Esophagus muscularis mucosa (tissue), 4 donors: Measurements from ENCODE around the gene HOXA11. TPM values are rescaled to one million over a fixed set of nuclear protein-coding genes. Genes with fewer than 3 reads are reported as not detected.

ENCODE experiments used
- DNase-seq: peaks from one replicate; pipeline ENCODE4 v3.0.0-alpha.2; 2017; ENCODE audit errors: extremely low spot score
- H3K27ac ChIP-seq, 4 donors: fragments of 200-600 bp; sonication (generic); replicated peaks in 1 of 4; 1 replicate in 3 of 4; 2 replicates in 1 of 4; pipeline ENCODE4 v1.5.1; 2016 to 2019; ENCODE audit warnings: mild to moderate bottlenecking in 1 of 4
- H3K27me3 ChIP-seq, 4 donors: fragments of 200-600 bp; sonication (generic); one replicate each; pipeline versions ENCODE4 v1.5.1 to v1.6.0; 2016 to 2019
- H3K36me3 ChIP-seq, 4 donors: fragments of 200-600 bp; sonication (generic); one replicate each; pipeline ENCODE4 v1.5.1; 2016 to 2019
- H3K4me1 ChIP-seq, 4 donors: fragments of 200-600 bp; sonication (generic); one replicate each; pipeline ENCODE4 v1.5.1; 2016 to 2019
- H3K4me3 ChIP-seq, 4 donors: fragments of 200-600 bp; sonication (generic); 1 replicate in 2 of 4; 2 replicates in 2 of 4; pipeline ENCODE4 v1.5.1; 2016 to 2019; ENCODE audit warnings: mild to moderate bottlenecking in 4 of 4, moderate library complexity in 1 of 4
- H3K9me3 ChIP-seq, 4 donors: fragments of 200-600 bp; sonication (generic); 1 replicate in 3 of 4; 2 replicates in 1 of 4; pipeline ENCODE4 v1.5.1; 2016 to 2019
- EP300 ChIP-seq: sonication (generic); formaldehyde crosslinking; IDR thresholded peaks from one replicate; pipeline ENCODE4 v1.6.1; 2017; ENCODE audit warnings: antibody characterized with exemption
- POLR2A ChIP-seq: fragments of 450-650 bp; IDR thresholded peaks from one replicate; pipeline ENCODE4 v1.6.1; 2017; ENCODE audit warnings: antibody characterized with exemption, moderate library complexity, mild to moderate bottlenecking, low read depth
- POLR2AphosphoS5 ChIP-seq, 2 donors: sonication (generic); formaldehyde crosslinking; IDR thresholded peaks; one replicate each; pipeline ENCODE4 v1.6.1; 2017; ENCODE audit warnings: antibody characterized with exemption in 2 of 2
- WGBS: methylation state at CpG from one replicate; pipeline ENCODE4 v1.1.5; 2018; 5-methylcytosine and 5-hydroxymethylcytosine counted together
- intact Hi-C: fragments of 100-400 bp; cut with DNase I; formaldehyde crosslinking; loops from one replicate; pipeline ENCODE4 v1.15.1; 2023
- total RNA-seq, 4 donors: library from RNA; depleted of rRNA; stranded (reverse); fragments of >200 nt; gene quantifications; one replicate each; pipeline versions ENCODE4 v1.1.0 to v1.2.1, GENCODE V29; 2016
- TF ChIP-seq, protein P1 (sequence below), 3 experiments: fragments of 200-600 bp in 2 of 3; fragments of 450-650 bp in 1 of 3; sonication (generic) in 2 of 3; IDR thresholded peaks; one replicate each; pipeline ENCODE4 v1.5.1; 2017 to 2019; ENCODE audit warnings: antibody characterized with exemption in 3 of 3, mild to moderate bottlenecking in 2 of 3, moderate library complexity in 1 of 3

HOXA11 gene
- total RNA-seq, 4 donors from 2014 or later = not detected

- no peak for DNase-seq
- intact Hi-C loops = no loop called here
- Histone ChIP-seq H3K27ac (no peak overlapping the region), H3K4me3 (peak overlapping the region in 2 of 4 donors; percentile 20 to 27), H3K9me3 (no peaks in the 10 kb centered on the region), H3K4me1 (peaks cover 47 to 71% (median 61%) of the 10 kb centered on the region in 4 donors), H3K36me3 (no peaks in the 10 kb centered on the region), H3K27me3 (peaks cover 15 to 100% (median 95%) of the 10 kb centered on the region in 4 donors)
- WGBS = 8% methylated on average over 37 of the region's 46 CpGs
- TF ChIP-seq EP300 (no peak), POLR2A (no peak), POLR2AphosphoS5 (IDR thresholded peaks at IDR 0.05) (no peak)
- TF ChIP-seq, protein P1, sequence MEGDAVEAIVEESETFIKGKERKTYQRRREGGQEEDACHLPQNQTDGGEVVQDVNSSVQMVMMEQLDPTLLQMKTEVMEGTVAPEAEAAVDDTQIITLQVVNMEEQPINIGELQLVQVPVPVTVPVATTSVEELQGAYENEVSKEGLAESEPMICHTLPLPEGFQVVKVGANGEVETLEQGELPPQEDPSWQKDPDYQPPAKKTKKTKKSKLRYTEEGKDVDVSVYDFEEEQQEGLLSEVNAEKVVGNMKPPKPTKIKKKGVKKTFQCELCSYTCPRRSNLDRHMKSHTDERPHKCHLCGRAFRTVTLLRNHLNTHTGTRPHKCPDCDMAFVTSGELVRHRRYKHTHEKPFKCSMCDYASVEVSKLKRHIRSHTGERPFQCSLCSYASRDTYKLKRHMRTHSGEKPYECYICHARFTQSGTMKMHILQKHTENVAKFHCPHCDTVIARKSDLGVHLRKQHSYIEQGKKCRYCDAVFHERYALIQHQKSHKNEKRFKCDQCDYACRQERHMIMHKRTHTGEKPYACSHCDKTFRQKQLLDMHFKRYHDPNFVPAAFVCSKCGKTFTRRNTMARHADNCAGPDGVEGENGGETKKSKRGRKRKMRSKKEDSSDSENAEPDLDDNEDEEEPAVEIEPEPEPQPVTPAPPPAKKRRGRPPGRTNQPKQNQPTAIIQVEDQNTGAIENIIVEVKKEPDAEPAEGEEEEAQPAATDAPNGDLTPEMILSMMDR (IDR thresholded peaks at IDR 0.05) = no peak
Measured at GRCh38 chr7:27187475-27188385, 2.7 kb upstream of the HOXA11 start.

GRCh38 chr7:27186668-27187474, 1.8 kb upstream of the HOXA11 start:
- no peaks in the 10 kb centered on the region for H3K36me3 ChIP-seq
- intact Hi-C loops = no loop called here
- no peaks in the 10 kb centered on the region for H3K9me3 ChIP-seq
- no peak overlapping the region for H3K4me3 ChIP-seq
- WGBS = 32% methylated on average over 4 of the region's 4 CpGs
- no peak overlapping the region for H3K27ac ChIP-seq
- TF ChIP-seq POLR2AphosphoS5 (IDR thresholded peaks at IDR 0.05) = no peak
- TF ChIP-seq EP300 = no peak
- TF ChIP-seq, protein P1 (IDR thresholded peaks at IDR 0.05) = no peak
- no peak for TF ChIP-seq POLR2A
- peaks cover 15 to 100% (median 99%) of the 10 kb centered on the region in 4 donors for H3K27me3 ChIP-seq
- H3K4me1 ChIP-seq = peaks cover 42 to 67% (median 53%) of the 10 kb centered on the region in 4 donors
- DNase-seq = no peak

- peaks cover 42 to 66% (median 51%) of the 10 kb centered on the region in 4 donors for H3K4me1 ChIP-seq
- H3K36me3 ChIP-seq = no peaks in the 10 kb centered on the region
- H3K27ac ChIP-seq = no peak overlapping the region
- no peak for DNase-seq
- peaks cover 15 to 100% (median 96%) of the 10 kb centered on the region in 4 donors for H3K27me3 ChIP-seq
- WGBS = 9% methylated on average over 23 of the region's 24 CpGs
- no peak overlapping the region for H3K4me3 ChIP-seq
- intact Hi-C loops = no loop called here
- H3K9me3 ChIP-seq = no peaks in the 10 kb centered on the region
- TF ChIP-seq POLR2A (no peak), EP300 (no peak), POLR2AphosphoS5 (IDR thresholded peaks at IDR 0.05) (no peak)
- TF ChIP-seq, protein P1 (IDR thresholded peaks at IDR 0.05) = no peak
Measured at GRCh38 chr7:27185854-27186667, 1.0 kb upstream of the HOXA11 start.

DNA sequence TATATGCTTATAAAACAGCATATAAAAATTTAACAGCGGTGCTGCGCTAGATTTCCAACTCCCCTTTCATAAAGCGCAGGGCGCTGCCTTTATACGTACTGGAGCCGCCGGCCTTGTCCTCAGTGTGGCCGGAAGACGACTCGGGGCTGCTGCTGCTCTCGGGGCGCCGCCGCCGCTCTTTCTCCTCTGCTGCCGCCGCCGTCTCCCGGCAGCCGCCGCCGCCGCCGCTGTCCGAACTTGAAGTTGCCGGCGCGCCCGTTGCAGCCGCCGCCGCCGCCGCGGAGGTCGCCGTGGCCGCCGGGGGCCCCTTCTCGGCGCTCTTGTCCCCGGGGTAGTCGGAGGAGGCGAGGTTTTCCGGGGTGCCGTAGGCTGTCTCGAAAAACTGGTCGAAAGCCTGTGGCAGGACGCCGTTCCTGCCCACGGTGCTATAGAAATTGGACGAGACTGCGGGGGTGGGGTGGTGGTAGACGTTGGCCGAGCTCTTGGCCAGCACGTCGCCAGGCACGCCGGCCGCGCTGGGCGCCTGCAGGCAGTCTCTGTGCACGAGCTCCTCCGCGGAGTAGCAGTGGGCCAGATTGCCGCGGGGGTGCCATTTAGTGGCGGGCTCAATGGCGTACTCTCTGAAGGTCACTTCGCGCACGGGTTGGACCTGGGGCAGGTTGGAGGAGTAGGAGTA, 557 bp downstream of the HOXA11 start:
- Histone ChIP-seq H3K27ac (no peak overlapping the region), H3K36me3 (no peaks in the 10 kb centered on the region), H3K4me1 (peaks cover 49 to 76% (median 59%) of the 10 kb centered on the region in 4 donors), H3K9me3 (no peaks in the 10 kb centered on the region), H3K27me3 (peaks cover 15 to 100% (median 95%) of the 10 kb centered on the region in 4 donors), H3K4me3 (peak overlapping the region; percentile 38 to 49 (median 43))
- intact Hi-C loops = no loop called here
- 3% methylated on average over 36 of the region's 72 CpGs for WGBS
- TF ChIP-seq, protein P1 (IDR thresholded peaks at IDR 0.05) = no peak
- TF ChIP-seq EP300 (no peak), POLR2AphosphoS5 (IDR thresholded peaks at IDR 0.05) (no peak), POLR2A (no peak)
- DNase-seq = no peak
